Gastroesophageal sphincter (tissue), 4 donors: ENCODE data around the gene CDR2. TPM values are rescaled to one million over a fixed set of nuclear protein-coding genes. Genes with fewer than 3 reads are reported as not detected.
A peak's percentile ranks its signal among the peaks of the same experiment; 100 is the strongest.
"Not testable (repeated sequence)": the region's sequence is repeated elsewhere in the genome, so short reads cannot be mapped to it uniquely, and the experiment has no call there.

Source experiments
- ATAC-seq: fragments of 150-250 bp; one replicate; pipeline ENCODE4 v1.9.1; 2016; ENCODE audit warnings: mild to moderate bottlenecking, moderate library complexity
- H3K27ac ChIP-seq, 4 donors: fragments of 200-600 bp; sonication (generic) in 3 of 4; 1 replicate in 3 of 4; 2 replicates in 1 of 4; pipeline ENCODE4 v1.5.1; 2016 to 2019
- H3K27me3 ChIP-seq: fragments of 200-600 bp; sonication (generic); one replicate; pipeline ENCODE4 v1.5.1; 2019
- H3K36me3 ChIP-seq, 2 donors: fragments of 200-600 bp; sonication (generic); one replicate each; pipeline ENCODE4 v1.5.1; 2019; ENCODE audit warnings: control low read depth in 1 of 2
- H3K4me1 ChIP-seq, 3 donors: fragments of 200-600 bp; sonication (generic); 1 replicate in 2 of 3; 2 replicates in 1 of 3; pipeline ENCODE4 v1.5.1; 2016 to 2019; ENCODE audit warnings: control low read depth in 2 of 3
- H3K4me3 ChIP-seq, 2 donors: fragments of 200-600 bp; sonication (generic); one replicate each; pipeline ENCODE4 v1.5.1; 2019; ENCODE audit warnings: mild to moderate bottlenecking in 1 of 2, moderate library complexity in 1 of 2
- H3K9me3 ChIP-seq, 3 donors: fragments of 200-600 bp; sonication (generic); one replicate each; pipeline ENCODE4 v1.5.1; 2017 to 2019; ENCODE audit warnings: control low read depth in 2 of 3
- EP300 ChIP-seq: sonication (generic); formaldehyde crosslinking; IDR thresholded peaks from one replicate; pipeline ENCODE4 v1.6.1; 2017; ENCODE audit warnings: antibody characterized with exemption, mild to moderate bottlenecking
- POLR2A ChIP-seq, 2 donors: fragments of 450-650 bp; IDR thresholded peaks; one replicate each; pipeline ENCODE4 v1.6.1; 2017; ENCODE audit warnings: antibody characterized with exemption in 2 of 2, mild to moderate bottlenecking in 2 of 2, moderate library complexity in 1 of 2
- POLR2AphosphoS5 ChIP-seq: sonication (generic); formaldehyde crosslinking; IDR thresholded peaks from one replicate; pipeline ENCODE4 v1.6.1; 2017; ENCODE audit warnings: antibody characterized with exemption
- WGBS, 2 donors: methylation state at CpG; one replicate each; pipeline ENCODE4 v1.1.5; 2018; ENCODE audit warnings: low coverage in 1 of 2; 5-methylcytosine and 5-hydroxymethylcytosine counted together
- total RNA-seq, 4 donors: library from RNA; depleted of rRNA; stranded (reverse); fragments of >200 nt; gene quantifications; one replicate each; pipeline ENCODE4 v1.1.0, GENCODE V29; 2016
- TF ChIP-seq, protein P1 (sequence below), 4 experiments: fragments of 200-600 bp in 2 of 4; fragments of 450-650 bp in 2 of 4; sonication (generic) in 1 of 4; IDR thresholded peaks; one replicate each; pipeline ENCODE4 v1.5.1; 2017 to 2019; ENCODE audit warnings: antibody characterized with exemption in 4 of 4, mild to moderate bottlenecking in 2 of 4, moderate library complexity in 2 of 4

The CDR2 gene
- total RNA-seq, 4 donors from 2014 or later = 36.1 to 48.3 (median 41.7) TPM

- H3K27me3 ChIP-seq = no peaks in the 10 kb centered on the region
- H3K27ac ChIP-seq = peak overlapping the region; percentile 88 to 97 (median 96)
- no peaks in the 10 kb centered on the region for H3K9me3 ChIP-seq
- TF ChIP-seq POLR2A (IDR thresholded peaks at IDR 0.05) (no peak), POLR2AphosphoS5 (peak; percentile 33)
- WGBS, 2 donors = 25 to 31% methylated on average over 3 of the region's 3 CpGs
- peaks cover 7 to 89% (median 27%) of the 10 kb centered on the region in 3 donors for H3K4me1 ChIP-seq
- H3K36me3 ChIP-seq = peaks cover 0 to 5% of the 10 kb centered on the region in 2 donors
- H3K4me3 ChIP-seq = no peak overlapping the region
- no peak for ATAC-seq
Measured at GRCh38 chr16:22369221-22369811, 5.1 kb downstream of the CDR2 start.

GRCh38 chr16:22368200-22368826 is 6.1 kb downstream of the CDR2 start:
- H3K27me3 ChIP-seq, H3K9me3 ChIP-seq, ATAC-seq, H3K4me3 ChIP-seq: not testable (repeated sequence)
- WGBS, 2 donors = 94 to 95% methylated on average over 3 to 4 of the region's 8 CpGs
- Histone ChIP-seq H3K27ac (peak overlapping the region; percentile 88 to 97 (median 96)), H3K4me1 (peaks cover 7 to 94% (median 27%) of the 10 kb centered on the region in 3 donors), H3K36me3 (peaks cover 0 to 15% of the 10 kb centered on the region in 2 donors)

DNA sequence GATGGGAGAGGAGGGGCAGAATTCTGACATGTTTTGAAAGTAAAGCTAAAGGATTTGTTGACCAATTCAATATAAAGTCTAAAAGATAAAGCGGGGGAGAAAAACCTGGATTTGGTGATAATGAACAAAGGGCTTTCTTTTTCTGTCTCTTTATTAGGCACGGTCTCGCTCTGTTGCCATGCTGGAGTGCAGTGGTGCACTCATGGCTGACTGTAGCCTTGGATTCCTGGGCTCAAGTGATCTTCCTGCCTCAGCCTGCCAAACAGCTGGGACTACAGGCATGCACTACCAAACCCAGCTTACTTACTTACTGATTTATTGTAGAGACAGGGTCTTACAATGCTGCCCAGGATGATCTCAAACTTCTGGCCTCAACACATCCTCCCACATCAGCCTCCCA is 7.5 kb downstream of the CDR2 start:
- ATAC-seq = no peak
- Histone ChIP-seq H3K9me3 (no peaks in the 10 kb centered on the region), H3K27ac (peak overlapping the region in 3 of 4 donors; percentile 59 to 97 (median 96)), H3K4me3 (no peak overlapping the region), H3K4me1 (peaks cover 7 to 79% (median 20%) of the 10 kb centered on the region in 3 donors), H3K27me3 (no peaks in the 10 kb centered on the region), H3K36me3 (peaks cover 0 to 29% of the 10 kb centered on the region in 2 donors)
- TF ChIP-seq POLR2A (IDR thresholded peaks at IDR 0.05) = no peak
- TF ChIP-seq, protein P1, sequence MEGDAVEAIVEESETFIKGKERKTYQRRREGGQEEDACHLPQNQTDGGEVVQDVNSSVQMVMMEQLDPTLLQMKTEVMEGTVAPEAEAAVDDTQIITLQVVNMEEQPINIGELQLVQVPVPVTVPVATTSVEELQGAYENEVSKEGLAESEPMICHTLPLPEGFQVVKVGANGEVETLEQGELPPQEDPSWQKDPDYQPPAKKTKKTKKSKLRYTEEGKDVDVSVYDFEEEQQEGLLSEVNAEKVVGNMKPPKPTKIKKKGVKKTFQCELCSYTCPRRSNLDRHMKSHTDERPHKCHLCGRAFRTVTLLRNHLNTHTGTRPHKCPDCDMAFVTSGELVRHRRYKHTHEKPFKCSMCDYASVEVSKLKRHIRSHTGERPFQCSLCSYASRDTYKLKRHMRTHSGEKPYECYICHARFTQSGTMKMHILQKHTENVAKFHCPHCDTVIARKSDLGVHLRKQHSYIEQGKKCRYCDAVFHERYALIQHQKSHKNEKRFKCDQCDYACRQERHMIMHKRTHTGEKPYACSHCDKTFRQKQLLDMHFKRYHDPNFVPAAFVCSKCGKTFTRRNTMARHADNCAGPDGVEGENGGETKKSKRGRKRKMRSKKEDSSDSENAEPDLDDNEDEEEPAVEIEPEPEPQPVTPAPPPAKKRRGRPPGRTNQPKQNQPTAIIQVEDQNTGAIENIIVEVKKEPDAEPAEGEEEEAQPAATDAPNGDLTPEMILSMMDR (IDR thresholded peaks at IDR 0.05) = no peak
- TF ChIP-seq POLR2AphosphoS5 = no peak
- no peak for TF ChIP-seq EP300
- WGBS, 2 donors = 83 to 90% methylated on average over 3 of the region's 3 CpGs

- H3K4me3 ChIP-seq = no peak overlapping the region
- ATAC-seq = no peak
- peak overlapping the region in 1 of 4 donors; percentile 96 for H3K27ac ChIP-seq
- no peaks in the 10 kb centered on the region for H3K9me3 ChIP-seq
- no peaks in the 10 kb centered on the region for H3K27me3 ChIP-seq
- 92 to 100% methylated on average over 1 to 2 of the region's 2 CpGs for WGBS, 2 donors
- H3K36me3 ChIP-seq = peaks cover 0 to 31% of the 10 kb centered on the region in 2 donors
- no peak for TF ChIP-seq EP300
- H3K4me1 ChIP-seq = peaks cover 7 to 74% (median 17%) of the 10 kb centered on the region in 3 donors
Measured at GRCh38 chr16:22366371-22366770, 8.0 kb downstream of the CDR2 start.

DNA sequence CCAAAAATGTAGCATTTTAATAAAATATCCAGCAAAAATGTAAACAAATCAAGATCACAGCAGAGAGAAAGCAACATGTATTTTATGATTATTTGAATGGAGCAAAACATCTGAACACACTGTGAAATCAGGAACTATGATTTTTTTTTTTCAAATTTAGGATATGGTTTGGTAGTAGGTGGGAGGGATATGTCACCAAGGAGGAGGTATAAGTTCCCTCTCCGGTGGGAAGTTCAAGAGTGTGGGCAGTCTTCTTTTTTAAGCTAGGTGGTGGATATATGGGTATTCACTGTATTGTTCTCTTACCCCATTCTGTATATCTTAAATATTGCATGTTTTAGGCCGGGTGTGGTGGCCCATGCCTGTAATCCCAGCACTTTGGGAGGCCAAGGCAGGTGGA is 10.2 kb downstream of the CDR2 start:
- Histone ChIP-seq H3K9me3 (no peaks in the 10 kb centered on the region), H3K36me3 (peaks cover 0 to 37% of the 10 kb centered on the region in 2 donors), H3K4me1 (peaks cover 5 to 53% (median 9%) of the 10 kb centered on the region in 3 donors), H3K27me3 (no peaks in the 10 kb centered on the region), H3K27ac (no peak overlapping the region), H3K4me3 (no peak overlapping the region)
- TF ChIP-seq EP300 = no peak
- ATAC-seq = no peak
- 83 to 89% methylated on average over 1 to 2 of the region's 2 CpGs for WGBS, 2 donors

GRCh38 chr16:22360963-22361659 is 13.3 kb downstream of the CDR2 start:
- ATAC-seq = no peak
- no peak for TF ChIP-seq POLR2A (IDR thresholded peaks at IDR 0.05)
- no peak for TF ChIP-seq EP300
- no peak for TF ChIP-seq POLR2AphosphoS5
- TF ChIP-seq, protein P1 (IDR thresholded peaks at IDR 0.05) = no peak
- 55 to 87% methylated on average over 5 to 8 of the region's 8 CpGs for WGBS, 2 donors
- peaks cover 0 to 44% of the 10 kb centered on the region in 2 donors for H3K36me3 ChIP-seq
- H3K4me3 ChIP-seq = no peak overlapping the region
- no peak overlapping the region for H3K27ac ChIP-seq
- H3K4me1 ChIP-seq = peaks cover 0 to 34% (median 0%) of the 10 kb centered on the region in 3 donors
- no peaks in the 10 kb centered on the region for H3K27me3 ChIP-seq
- H3K9me3 ChIP-seq = no peaks in the 10 kb centered on the region
